A204.1 (cell line): ENCODE data around the gene TMEM63C.

ENCODE experiments used
- FAIRE-seq: peaks from 2 replicates; lab custom pipeline; 2012; peaks lifted over from hg19 to GRCh38; lab: Jason Lieb, UNC

The TMEM63C gene

DNA sequence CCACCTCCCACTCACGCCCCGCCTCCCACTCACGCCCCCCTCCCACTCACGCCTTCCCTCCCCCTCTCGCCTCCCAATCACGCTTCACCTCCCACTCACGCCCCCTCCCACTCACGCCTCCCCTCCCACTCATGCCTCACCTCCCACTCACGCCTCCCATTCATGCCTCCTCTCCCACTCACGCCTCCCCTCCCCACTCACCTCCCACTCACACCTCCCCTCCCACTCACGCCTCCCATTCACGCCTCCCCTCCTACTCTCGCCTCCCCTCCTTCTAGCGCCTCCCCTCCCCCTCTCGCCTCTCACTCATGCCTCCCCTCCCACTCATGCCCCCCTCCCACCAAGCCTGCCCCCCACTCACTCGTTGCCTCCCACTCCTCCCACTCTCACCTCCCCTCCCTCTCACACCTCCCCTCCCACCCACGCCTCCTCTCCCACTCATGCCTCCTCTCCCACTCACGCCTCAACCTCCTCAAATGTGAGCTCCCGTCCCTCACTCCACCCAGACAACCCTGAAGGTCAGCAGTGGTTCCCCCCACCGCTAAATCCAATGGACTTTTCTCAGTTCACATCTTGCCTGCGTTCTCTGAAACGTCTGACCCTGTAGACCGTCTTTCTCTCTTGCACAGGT, 39.8 kb downstream of the TMEM63C start:
- no peak for FAIRE-seq

DNA sequence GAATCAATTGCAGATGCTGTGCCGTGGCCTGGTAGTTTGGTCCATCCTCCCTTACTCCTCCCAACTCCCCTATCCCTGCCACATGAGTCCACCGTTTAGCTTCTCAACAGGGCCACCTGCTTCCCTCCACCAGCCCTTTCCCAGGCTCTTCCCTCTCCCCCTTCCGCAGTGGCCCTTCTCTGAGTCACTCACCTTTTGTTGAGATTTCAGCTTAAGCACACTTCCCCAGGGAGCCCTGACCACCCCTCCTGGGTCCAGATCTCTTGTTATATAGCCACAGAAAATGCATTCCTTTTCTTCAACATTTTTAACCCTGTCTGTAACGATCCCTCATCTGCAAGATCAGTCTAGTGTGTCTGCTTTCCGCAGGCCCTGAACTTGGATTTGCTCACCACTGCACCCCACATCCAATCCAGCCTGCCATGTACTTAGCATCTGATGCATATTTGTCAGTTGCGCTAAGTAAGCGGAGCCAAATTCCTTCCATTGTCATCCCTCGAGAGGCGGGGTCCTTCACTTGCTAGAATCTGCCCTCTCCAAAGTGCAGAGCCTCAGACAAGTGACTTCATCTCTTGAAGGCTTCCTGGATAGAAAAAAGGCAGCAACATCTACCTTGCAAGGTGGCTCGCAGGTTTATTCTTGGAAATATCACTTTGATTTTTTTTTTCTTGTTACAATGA, 41.1 kb downstream of the TMEM63C start:
- no peak for FAIRE-seq

GRCh38 chr14:77224212-77224611, 42.6 kb downstream of the TMEM63C start:
- FAIRE-seq: no peak

DNA sequence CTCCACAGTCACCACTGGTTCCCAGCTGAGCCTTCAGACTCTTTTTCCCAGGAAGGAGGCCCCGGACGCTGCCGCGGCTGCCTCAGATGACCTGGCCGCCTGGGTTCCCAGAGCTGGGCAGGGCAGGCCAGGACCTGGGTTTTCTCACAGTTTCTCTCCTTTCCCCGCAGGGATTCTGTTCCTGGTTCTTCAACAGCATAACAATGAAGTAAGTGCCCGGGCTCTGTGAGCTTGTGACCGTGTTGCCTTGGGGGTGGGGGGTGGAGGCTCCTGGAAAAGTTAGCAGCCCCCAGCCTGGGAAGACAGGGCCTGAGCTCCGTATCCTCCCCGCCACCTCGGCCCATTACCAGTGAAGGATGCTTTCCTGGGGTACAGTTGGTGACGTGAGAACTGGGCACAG, 43.7 kb downstream of the TMEM63C start:
- no peak for FAIRE-seq

- no peak for FAIRE-seq
Observed at GRCh38 chr14:77225892-77226557, 44.4 kb downstream of the TMEM63C start.

DNA sequence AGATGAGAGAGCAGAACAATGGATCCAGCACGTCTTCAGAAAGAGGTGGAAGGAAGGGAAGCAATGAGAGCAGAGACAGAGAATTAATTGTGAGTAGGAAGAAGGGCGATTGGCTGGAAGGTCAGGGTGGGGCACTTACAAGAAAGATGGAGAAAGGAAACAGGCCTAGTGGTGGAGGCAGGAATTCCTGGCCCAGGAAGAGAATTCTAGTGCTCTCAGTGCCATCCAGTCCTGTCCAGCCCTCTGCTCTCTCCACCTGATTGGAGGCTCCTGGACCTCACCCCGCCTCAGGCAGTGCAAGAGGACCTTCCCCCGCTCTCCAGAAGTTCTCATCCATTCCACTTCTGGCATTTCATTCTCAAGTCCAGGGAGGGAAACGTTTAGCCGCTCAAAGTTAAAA, 46.5 kb downstream of the TMEM63C start:
- FAIRE-seq: no peak

DNA sequence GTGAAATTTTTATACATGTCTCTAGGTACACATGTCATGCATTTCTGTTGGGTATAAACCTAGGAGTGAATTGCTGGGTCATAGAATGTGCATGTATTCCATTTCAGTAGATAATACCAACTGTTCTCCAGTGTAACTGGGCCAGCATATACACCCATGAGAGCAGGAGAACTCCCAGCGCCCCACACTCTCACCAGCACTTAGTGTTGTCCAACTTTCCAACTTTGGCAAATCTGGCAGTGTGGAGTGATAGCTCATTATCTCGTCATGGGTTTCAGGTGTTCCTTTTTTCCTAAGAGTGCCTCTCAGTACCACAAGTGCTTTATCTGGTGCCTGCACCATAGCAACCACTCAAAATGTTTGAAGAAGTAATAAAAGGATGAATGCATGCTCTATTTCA, 49.3 kb downstream of the TMEM63C start:
- no peak for FAIRE-seq

GRCh38 chr14:77231721-77232120, 50.1 kb downstream of the TMEM63C start:
- FAIRE-seq: no peak

DNA sequence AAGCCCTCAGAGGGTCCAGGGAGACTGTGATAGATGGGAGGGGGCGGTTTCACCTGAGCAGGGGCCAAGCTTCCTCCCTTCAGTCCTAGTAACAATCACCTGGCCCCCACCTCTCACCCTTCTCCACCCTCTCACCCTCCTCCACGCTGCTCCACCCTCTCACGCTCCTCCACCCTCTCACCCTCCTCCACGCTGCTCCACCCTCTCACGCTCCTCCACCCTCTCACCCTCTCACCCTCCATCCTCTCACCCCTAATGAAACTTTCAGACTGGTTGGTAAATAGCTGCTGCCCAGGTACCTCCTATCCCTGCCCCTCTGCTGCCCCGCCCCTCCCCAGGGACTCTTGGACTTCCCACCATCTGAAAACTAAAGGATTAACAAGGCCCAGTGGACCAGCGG, 55.2 kb downstream of the TMEM63C start:
- FAIRE-seq: no peak

- FAIRE-seq: no peak
Observed at GRCh38 chr14:77238356-77238755, 56.8 kb downstream of the TMEM63C start.

DNA sequence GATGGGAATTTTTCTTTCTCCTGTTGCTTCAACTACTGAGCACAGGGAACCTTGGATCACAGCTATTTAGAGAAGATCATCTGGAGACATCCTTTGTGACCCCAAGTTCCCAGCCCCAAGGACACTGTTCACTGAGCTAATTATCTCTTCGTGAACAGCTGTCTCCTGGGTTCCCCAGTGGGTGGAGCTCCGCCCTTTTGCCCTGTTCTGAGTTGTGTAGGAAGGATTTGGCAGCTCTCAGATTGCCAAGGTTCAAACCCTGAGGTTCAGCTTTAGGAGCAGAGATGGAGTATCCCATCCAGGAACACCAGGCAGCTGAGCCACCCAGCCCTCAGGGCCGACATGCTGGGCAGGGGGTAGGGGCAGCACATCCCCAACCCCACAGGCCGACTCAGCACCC, 57.4 kb downstream of the TMEM63C start:
- FAIRE-seq: no peak

- FAIRE-seq: no peak
Observed at GRCh38 chr14:77239412-77239811, 57.8 kb downstream of the TMEM63C start.

GRCh38 chr14:77240336-77240915, 58.8 kb downstream of the TMEM63C start:
- no peak for FAIRE-seq

DNA sequence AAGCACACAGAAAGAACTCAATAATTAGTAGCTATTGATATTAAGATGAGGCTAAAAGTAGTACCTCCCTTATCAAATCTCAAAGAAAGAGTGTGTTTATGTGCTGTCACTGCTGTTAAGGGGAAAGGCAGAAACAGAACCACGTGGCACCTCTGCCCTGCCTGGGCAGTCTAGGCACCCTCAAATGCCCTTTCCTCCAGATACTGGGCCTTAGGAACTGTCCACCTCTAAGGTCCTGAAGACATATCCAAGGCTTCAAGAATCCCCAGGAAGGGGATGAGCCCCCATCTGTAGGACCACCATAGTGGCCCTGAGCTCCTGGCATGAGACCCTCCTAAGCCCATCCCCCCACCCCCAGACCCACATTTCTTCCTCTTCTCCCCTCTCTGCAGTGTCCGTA, 60.4 kb downstream of the TMEM63C start:
- FAIRE-seq: no peak

- no peak for FAIRE-seq
Observed at GRCh38 chr14:77242752-77243151, 61.2 kb downstream of the TMEM63C start.

DNA sequence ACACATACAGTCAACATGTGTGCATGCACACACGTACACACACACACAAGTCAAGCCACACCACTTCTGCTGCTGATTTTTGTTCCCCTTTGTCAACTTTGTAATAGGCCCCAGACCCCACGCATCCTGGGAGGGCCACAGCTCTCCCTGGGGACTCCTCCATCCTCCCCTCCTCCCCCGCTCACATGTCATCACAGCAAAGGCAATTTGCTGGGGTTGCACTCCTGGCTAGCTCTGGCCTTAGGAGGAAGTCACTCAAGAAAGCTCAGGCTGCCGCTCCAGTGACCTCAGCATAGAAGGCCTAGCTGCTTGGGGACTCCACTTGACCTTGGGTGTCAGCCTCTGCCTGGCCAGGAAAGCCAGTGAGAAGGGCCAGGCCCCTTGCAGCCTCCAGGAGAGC, 62.3 kb downstream of the TMEM63C start:
- FAIRE-seq: no peak

DNA sequence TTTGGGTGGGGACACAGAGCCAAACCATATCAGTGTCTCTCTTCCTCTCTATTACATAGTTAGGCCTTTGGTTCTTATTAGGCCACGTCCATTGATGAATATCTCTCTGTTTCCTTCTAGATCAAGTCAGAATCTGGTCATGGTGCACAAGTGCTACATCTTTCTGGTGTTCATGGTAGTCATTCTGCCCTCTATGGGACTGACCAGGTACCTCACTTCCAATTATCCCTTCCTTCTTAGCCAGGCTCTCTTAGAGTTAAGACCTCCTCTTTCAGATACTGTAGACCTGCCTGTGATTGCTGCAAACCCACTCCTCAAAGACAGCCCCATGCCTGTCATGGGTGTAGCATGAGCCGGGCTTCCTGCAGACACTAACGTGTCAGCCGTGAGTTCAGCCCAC, 64.2 kb downstream of the TMEM63C start:
- no peak for FAIRE-seq

GRCh38 chr14:77246784-77247183, 65.2 kb downstream of the TMEM63C start:
- no peak for FAIRE-seq

DNA sequence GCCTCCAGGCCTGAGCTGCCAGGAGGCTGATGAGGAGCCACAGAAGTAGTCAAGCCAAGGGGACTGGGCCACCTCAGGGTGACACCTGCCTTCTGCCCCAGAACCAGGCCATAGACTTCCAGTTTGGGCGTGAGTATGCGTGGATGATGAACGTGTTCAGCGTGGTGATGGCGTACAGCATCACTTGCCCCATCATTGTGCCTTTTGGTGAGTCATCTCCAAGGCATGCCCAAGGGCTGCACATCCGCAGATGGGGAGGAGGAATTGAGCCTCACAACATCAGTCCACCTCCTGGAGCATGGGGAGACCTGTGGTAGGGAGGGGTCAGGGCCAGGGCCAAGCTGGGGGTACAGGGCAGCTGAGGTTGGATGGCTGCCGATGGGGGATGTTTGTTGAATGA, 67.1 kb downstream of the TMEM63C start:
- no peak for FAIRE-seq

DNA sequence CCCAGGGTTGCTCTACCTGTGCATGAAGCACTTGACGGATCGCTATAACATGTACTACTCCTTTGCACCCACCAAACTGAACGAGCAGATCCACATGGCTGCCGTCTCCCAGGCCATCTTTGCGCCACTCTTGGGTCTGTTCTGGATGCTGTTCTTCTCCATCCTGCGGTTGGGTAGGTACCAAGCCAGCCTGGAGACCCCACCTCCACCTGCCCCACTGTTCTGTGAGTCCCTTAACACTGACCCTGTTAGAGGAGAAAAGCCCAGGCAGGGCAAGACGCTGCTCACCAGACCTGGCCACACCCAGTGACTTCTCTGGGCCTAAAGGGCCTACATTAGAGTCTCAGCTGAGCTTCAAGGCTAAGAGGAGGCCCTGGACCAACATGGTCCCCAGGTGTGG, 67.7 kb downstream of the TMEM63C start:
- no peak for FAIRE-seq

DNA sequence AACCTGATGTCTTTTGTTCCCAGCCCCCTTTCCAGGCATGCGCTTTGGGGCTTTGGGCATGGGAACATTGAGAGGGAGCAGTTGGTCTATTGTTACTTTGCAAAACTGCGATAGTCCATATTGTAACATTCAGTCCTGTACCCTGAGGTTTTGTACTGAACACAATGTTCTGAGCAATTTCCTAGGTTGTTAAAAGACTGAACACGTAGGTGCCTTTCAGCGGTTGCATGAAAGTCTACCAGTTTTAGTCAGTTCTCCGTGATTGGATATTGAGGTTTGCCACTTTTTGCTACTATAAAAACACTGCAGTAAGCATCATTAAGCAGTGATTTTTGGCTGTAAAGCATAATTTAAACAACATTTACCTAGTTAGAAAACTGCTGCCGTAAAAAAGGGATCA, 69.3 kb downstream of the TMEM63C start:
- no peak for FAIRE-seq

DNA sequence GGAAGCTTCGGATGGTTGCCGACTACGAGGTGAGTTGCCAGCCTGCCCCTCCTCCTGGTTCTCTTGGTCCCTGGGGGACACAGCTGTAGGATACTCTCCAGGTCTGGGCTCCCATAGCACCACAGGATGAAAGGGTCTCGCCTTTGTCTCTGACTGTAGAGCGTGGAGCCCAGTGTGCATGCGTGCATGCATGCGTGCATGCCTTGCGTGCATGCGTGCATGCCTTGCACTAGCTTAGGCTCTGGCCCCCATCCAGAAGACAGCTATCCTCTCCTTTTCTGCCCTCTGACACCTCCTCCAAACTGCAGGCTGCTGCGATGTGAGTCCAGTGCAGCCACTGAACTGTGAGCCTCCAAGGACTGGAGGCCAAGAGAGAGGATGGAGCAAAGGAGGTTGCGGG, 70.3 kb downstream of the TMEM63C start:
- no peak for FAIRE-seq
